Parietal lobe (tissue), 1 donor: ENCODE data around the gene RNF43. TPM values are rescaled to one million over a fixed set of nuclear protein-coding genes. Genes with fewer than 3 reads are reported as not detected.

Experiments used
- total RNA-seq: library from RNA; depleted of rRNA; stranded (reverse); fragments of >200 nt; gene quantifications from one replicate; pipeline ENCODE4 v1.2.3, GENCODE V29; 2014

The RNF43 gene
- 0.31 TPM for total RNA-seq

DNA sequence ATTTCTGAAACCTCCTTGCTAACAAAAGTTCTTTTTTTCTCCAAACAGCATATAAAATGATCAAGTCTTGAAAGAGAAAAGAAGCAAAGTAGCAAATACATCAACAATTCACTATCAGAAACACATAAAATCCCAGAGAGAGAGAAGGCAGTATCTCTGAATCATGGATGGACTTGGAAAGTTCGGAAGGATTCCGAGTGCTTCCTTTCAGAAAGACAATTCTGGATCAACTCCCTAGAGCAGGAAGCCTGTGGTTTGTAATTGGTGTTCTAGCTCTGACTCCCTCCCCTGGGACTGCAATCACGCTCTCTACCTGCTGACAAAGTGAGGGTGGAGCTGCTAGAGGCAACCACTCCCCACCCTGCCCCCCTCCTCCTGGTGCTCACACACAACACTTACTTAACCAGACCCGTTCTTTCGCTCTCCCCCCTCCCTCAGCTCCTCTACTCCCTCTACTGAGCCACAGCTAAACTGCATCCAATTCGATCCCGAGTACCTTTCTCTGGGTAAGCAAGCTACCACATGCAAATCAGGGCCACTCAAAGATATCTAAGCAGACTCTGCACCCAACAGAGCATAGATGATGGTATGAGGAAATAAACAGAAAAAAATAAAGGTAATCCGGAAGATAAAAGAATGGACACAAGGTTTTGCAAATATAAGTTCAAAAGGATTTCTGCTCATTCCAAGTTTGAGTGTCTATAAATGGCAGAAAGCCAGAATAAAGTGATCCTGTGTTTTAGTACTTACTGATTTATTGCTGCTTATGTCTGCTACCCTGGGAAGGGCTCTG is at the start of gene RNF43:
RNF43 (minus strand) TSS at position 235 of the 793 bp plus-strand sequence. CDS start 1,957 bp downstream, outside the sequence.

Other genes with a start within 250 kb of the RNF43 start
- not detected for gene EPX, start 224.8 kb downstream of the RNF43 start, total RNA-seq
- 24.4 TPM for gene MKS1, start 198.3 kb downstream of the RNF43 start, total RNA-seq
- not detected for gene LPO, start 178.9 kb downstream of the RNF43 start, total RNA-seq
- 0.94 TPM for gene MPO, start 136.6 kb downstream of the RNF43 start, total RNA-seq
- 91.7 TPM for gene TSPOAP1, start 88.7 kb downstream of the RNF43 start, total RNA-seq
- 35.7 TPM for gene SUPT4H1, start 65.3 kb downstream of the RNF43 start, total RNA-seq
- gene HSF5, start 70.9 kb upstream of the RNF43 start, total RNA-seq: 0.31 TPM
- gene MTMR4, start 97.1 kb upstream of the RNF43 start, total RNA-seq: 159 TPM